ENCODE results near the gene PRR14.

The PRR14 gene

DNA sequence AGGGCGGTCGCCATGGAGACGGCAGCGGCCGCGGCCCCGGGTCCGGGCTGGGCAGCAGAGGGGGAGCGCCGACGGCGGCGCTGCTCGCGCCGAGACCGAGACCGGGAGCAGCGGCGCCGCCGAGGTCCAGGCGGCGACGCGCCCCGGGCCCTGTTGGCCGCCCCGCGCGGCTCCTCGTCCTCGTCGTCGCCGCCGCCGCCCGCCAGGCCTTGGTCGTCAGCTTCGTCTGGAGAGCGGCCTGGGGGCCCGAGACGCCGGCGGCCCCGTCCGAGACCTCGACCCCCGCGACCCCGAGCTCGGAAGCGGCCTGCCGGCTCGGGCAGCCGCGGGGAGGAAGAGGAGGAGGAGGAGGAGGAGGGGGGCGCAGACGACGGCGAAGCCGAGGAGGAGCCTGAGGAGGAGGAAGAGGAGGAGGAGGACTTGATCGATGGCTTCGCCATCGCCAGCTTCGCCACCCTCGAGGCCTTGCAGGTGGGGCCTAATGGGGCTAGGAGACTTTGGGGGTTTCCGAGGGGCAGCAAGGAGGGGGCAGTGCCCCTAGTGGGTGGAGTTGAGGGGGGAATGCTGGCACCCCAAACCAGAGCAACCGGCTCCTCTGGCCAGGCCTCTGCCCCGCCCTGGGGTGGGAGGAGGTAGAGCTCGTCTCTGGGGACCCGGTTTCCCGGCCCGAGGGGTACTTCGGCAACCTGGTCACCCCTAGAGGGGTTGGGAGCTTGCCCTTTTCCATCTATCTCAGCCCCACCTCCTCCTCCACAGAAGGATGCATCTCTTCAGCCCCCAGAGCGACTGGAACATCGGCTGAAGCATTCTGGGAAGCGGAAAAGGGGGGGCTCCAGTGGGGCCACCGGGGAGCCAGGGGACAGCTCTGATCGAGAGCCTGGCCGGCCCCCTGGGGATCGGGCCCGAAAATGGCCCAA is 9.0 kb downstream of the PRR14 start:
- Mint-ChIP-seq H3K27me3 (ENCODE audit: low read depth) (no peaks in the 10 kb centered on the region), H3K36me3 (ENCODE audit: low read depth) (peaks cover 57% of the 10 kb centered on the region), H3K4me3 (peak overlapping the region; percentile 86), H3K9me3 (no peaks in the 10 kb centered on the region), H3K27ac (peak overlapping the region; percentile 89), H3K4me1 (ENCODE audit: low read depth) (peaks cover 35% of the 10 kb centered on the region)
- DNase-seq (ENCODE audit: low spot score): peak; percentile 41

DNA sequence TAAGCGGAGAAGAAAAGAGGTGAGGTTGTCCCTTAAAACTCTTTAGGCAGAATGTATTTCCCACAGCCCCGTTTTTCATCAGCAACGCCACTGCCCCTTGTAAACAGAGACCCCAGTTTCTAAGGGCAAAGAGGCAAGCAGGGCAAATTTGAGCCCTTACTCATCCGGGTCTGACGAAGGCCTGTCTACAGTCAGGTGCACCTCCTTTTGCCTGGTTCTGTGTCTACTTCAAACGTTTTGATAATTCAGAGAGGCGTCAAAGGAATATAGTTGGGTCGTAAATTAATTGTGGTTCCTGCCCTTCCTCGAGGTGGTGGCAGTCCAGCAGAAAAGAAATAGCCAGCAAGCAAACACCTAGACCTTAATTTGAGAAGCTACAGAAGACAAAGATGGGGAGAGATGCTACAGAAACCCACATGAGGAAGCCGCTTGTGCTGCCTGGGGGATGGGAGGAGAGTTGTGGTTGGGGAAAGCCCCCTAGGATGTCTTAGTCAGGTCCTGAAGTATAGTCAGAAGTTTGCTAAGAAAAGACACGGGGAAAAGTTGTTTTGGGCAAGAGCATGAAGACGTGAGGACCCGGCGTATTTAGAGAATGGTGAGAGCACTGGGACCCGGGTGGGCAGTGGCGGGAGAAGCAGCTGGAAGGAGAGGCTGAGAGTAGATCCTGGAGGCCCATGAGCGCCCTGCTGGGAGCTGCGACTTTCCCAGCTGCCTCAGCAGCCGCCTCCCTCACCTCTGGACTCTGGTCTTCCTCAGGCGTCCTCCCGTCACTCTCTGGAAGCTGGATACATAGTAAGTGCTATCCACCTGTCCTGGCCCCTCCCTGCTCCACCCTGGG is 9.9 kb downstream of the PRR14 start:
- no peaks in the 10 kb centered on the region for H3K9me3 Mint-ChIP-seq
- H3K27me3 Mint-ChIP-seq (ENCODE audit: low read depth): no peaks in the 10 kb centered on the region
- H3K4me1 Mint-ChIP-seq (ENCODE audit: low read depth): peaks cover 35% of the 10 kb centered on the region
- peak overlapping the region; percentile 86 for H3K4me3 Mint-ChIP-seq
- H3K36me3 Mint-ChIP-seq (ENCODE audit: low read depth): peaks cover 58% of the 10 kb centered on the region
- DNase-seq (ENCODE audit: low spot score): peak; percentile 80
- H3K27ac Mint-ChIP-seq: peak overlapping the region; percentile 89

- Mint-ChIP-seq H3K9me3 (no peaks in the 10 kb centered on the region), H3K27ac (peak overlapping the region; percentile 10), H3K4me3 (peak overlapping the region; percentile 86), H3K27me3 (ENCODE audit: low read depth) (no peaks in the 10 kb centered on the region), H3K4me1 (ENCODE audit: low read depth) (peaks cover 25% of the 10 kb centered on the region), H3K36me3 (ENCODE audit: low read depth) (peaks cover 54% of the 10 kb centered on the region)
- no peak for DNase-seq (ENCODE audit: low spot score)
Observed at GRCh38 chr16:30662449-30662848, 11.7 kb downstream of the PRR14 start.

DNA sequence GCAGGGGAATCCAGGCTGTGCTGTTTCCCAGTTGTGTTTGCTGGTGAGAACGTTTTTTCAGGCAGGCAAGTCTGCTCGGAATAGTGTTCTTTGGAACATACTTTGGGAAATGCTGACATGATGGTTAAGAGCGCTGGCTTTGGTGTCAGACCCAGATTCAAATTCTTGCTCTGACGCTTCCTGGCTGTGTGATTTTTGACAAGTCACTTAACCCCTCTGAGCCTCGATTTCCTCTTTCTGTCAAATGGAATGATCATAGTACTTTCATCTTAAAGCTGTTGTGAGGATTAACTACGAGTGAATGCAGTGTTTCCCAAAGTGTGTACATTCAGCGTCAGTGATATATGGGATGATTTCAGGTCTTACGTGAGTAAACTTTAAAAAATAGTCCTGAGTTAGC is 12.3 kb downstream of the PRR14 start:
- peak overlapping the region; percentile 34 for H3K27ac Mint-ChIP-seq

DNA sequence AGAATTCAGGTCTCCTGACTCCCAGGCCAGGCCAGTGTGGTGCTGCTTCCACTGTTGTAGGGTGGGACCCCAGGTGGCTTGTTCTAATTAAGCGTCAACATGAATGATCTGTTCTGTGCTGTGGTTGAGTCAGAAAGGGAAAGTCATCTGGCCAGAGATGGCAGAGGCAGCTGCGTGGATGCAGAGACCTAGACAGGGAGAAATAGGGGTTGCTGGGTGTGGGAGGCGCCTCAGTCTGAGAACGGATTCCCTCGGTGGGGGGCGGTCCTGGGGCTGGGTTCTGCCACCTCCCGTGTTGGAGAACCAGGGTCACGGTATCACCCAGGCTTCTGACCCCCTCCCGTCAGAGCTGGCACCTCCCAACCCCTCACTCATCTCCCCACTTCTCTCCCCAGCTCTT is 13.1 kb downstream of the PRR14 start:
- Mint-ChIP-seq H3K27me3 (ENCODE audit: low read depth) (no peaks in the 10 kb centered on the region), H3K36me3 (ENCODE audit: low read depth) (peaks cover 61% of the 10 kb centered on the region), H3K4me1 (ENCODE audit: low read depth) (peaks cover 23% of the 10 kb centered on the region), H3K9me3 (no peaks in the 10 kb centered on the region), H3K27ac (peak overlapping the region; percentile 34), H3K4me3 (no peak overlapping the region)
- no peak for DNase-seq (ENCODE audit: low spot score)

More for the DNA sequence above, 12.3 kb downstream of the PRR14 start:
- no peaks in the 10 kb centered on the region for H3K9me3 Mint-ChIP-seq
- DNase-seq (ENCODE audit: low spot score): no peak
- H3K27me3 Mint-ChIP-seq (ENCODE audit: low read depth): no peaks in the 10 kb centered on the region
- H3K36me3 Mint-ChIP-seq (ENCODE audit: low read depth): peaks cover 59% of the 10 kb centered on the region
- no peak overlapping the region for H3K4me3 Mint-ChIP-seq
- peaks cover 23% of the 10 kb centered on the region for H3K4me1 Mint-ChIP-seq (ENCODE audit: low read depth)

DNA sequence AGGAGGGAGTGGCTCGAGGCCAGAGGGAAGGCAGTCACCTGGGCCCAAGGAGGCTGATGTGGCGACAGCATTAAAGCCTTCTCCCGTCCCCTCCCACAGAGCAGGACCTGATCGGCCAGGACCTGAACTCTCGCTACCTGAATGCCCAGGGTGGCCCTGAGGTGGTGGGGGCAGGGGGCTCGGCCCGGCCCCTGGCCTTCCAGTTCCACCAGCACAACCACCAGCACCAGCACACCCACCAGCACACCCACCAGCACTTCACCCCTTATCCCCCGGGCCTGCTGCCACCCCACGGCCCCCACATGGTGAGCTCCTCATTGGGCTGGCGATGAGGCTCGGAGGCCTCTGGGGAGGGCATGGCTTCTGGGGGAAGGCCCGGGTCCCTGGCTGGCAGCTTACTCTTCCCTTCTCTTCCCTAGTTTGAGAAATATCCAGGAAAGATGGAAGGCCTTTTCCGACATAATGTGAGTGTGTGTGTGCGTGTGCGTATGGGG is 13.9 kb downstream of the PRR14 start:
- H3K9me3 Mint-ChIP-seq: no peaks in the 10 kb centered on the region
- H3K4me3 Mint-ChIP-seq: no peak overlapping the region
- H3K27me3 Mint-ChIP-seq (ENCODE audit: low read depth): no peaks in the 10 kb centered on the region
- no peak for DNase-seq (ENCODE audit: low spot score)
- peaks cover 23% of the 10 kb centered on the region for H3K4me1 Mint-ChIP-seq (ENCODE audit: low read depth)
- H3K36me3 Mint-ChIP-seq (ENCODE audit: low read depth): peaks cover 61% of the 10 kb centered on the region
- H3K27ac Mint-ChIP-seq: no peak overlapping the region

GRCh38 chr16:30665155-30665829 is 14.5 kb downstream of the PRR14 start:
- no peak for DNase-seq (ENCODE audit: low spot score)
- H3K27me3 Mint-ChIP-seq (ENCODE audit: low read depth): no peaks in the 10 kb centered on the region
- H3K36me3 Mint-ChIP-seq (ENCODE audit: low read depth): peaks cover 61% of the 10 kb centered on the region
- H3K4me1 Mint-ChIP-seq (ENCODE audit: low read depth): peaks cover 23% of the 10 kb centered on the region
- no peak overlapping the region for H3K27ac Mint-ChIP-seq
- no peak overlapping the region for H3K4me3 Mint-ChIP-seq
- H3K9me3 Mint-ChIP-seq: no peaks in the 10 kb centered on the region

- Mint-ChIP-seq H3K36me3 (ENCODE audit: low read depth) (peaks cover 60% of the 10 kb centered on the region), H3K4me3 (no peak overlapping the region), H3K4me1 (ENCODE audit: low read depth) (peaks cover 18% of the 10 kb centered on the region), H3K9me3 (no peaks in the 10 kb centered on the region), H3K27me3 (ENCODE audit: low read depth) (no peaks in the 10 kb centered on the region), H3K27ac (no peak overlapping the region)
- DNase-seq (ENCODE audit: low spot score): no peak
Observed at GRCh38 chr16:30665830-30666190, 15.1 kb downstream of the PRR14 start.

GRCh38 chr16:30666681-30667080 is 15.9 kb downstream of the PRR14 start:
- H3K27ac Mint-ChIP-seq: no peak overlapping the region
- no peak overlapping the region for H3K4me3 Mint-ChIP-seq
- no peaks in the 10 kb centered on the region for H3K9me3 Mint-ChIP-seq
- peaks cover 53% of the 10 kb centered on the region for H3K36me3 Mint-ChIP-seq (ENCODE audit: low read depth)
- no peaks in the 10 kb centered on the region for H3K27me3 Mint-ChIP-seq (ENCODE audit: low read depth)
- no peak for DNase-seq (ENCODE audit: low spot score)
- peaks cover 11% of the 10 kb centered on the region for H3K4me1 Mint-ChIP-seq (ENCODE audit: low read depth)

DNA sequence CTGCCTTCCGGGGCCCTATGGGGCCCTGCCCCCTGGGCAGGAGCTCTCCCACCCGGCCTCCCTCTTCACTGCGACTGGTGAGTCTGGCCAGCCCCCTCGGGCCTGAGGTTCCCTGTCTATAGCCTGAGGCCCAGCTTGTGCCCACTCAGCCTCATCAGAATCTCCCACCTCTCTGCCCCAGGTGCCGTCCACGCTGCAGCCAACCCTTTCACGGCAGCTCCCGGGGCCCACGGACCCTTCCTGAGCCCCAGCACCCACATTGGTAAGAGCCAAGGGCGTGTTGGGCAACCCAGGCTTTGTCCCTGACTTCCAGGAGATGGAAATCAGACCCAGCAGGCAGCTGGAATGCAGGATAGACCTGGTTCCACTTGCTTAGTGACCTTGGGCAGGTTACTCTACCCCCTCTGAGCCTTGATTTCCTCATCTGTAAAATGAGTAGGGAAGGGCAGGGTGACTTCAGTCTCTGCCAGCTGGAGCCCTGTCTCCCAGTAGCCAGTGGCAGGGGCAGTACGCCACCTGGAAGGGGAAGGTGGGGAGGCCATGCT is 16.7 kb downstream of the PRR14 start:
- Mint-ChIP-seq H3K9me3 (no peaks in the 10 kb centered on the region), H3K4me1 (ENCODE audit: low read depth) (peaks cover 5% of the 10 kb centered on the region), H3K36me3 (ENCODE audit: low read depth) (peaks cover 51% of the 10 kb centered on the region), H3K4me3 (no peak overlapping the region), H3K27me3 (ENCODE audit: low read depth) (no peaks in the 10 kb centered on the region), H3K27ac (no peak overlapping the region)
- no peak for DNase-seq (ENCODE audit: low spot score)

DNA sequence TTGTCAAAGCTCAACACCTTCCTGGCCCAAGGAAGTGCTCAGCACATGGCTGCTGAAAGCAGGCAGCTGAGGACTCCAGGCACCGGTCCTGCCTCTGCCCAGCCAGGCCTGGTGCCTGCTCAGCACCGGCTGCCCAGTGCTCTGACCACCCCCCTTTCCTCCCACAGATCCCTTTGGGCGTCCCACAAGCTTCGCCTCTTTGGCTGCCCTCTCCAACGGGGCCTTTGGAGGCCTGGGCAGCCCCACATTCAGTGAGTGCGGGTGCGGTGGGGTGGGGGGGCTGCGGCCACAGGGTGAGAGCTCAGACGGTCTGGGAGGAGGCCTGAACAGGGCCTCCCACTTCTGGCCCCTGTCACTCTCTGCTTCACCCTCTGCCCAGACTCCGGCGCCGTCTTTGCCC is 17.6 kb downstream of the PRR14 start:
- peaks cover under 1% of the 10 kb centered on the region for H3K4me1 Mint-ChIP-seq (ENCODE audit: low read depth)
- no peak overlapping the region for H3K27ac Mint-ChIP-seq
- no peaks in the 10 kb centered on the region for H3K27me3 Mint-ChIP-seq (ENCODE audit: low read depth)
- H3K9me3 Mint-ChIP-seq: no peaks in the 10 kb centered on the region
- H3K4me3 Mint-ChIP-seq: no peak overlapping the region
- no peak for DNase-seq (ENCODE audit: low spot score)
- peaks cover 42% of the 10 kb centered on the region for H3K36me3 Mint-ChIP-seq (ENCODE audit: low read depth)

- Mint-ChIP-seq H3K4me1 (ENCODE audit: low read depth) (no peaks in the 10 kb centered on the region), H3K27ac (no peak overlapping the region), H3K9me3 (no peaks in the 10 kb centered on the region), H3K36me3 (ENCODE audit: low read depth) (peaks cover 36% of the 10 kb centered on the region), H3K27me3 (ENCODE audit: low read depth) (no peaks in the 10 kb centered on the region), H3K4me3 (no peak overlapping the region)
- no peak for DNase-seq (ENCODE audit: low spot score)
Observed at GRCh38 chr16:30669026-30669902, 18.5 kb downstream of the PRR14 start.

All from T-helper 2 cell treated with Interferon-gamma antibody and Interleukin-4, amounts not matched to agents 5 μg/mL and 100 μg/mL, for 36 hours (primary cell).